H9 (cell line): Measurements from ENCODE around the gene NKX6-2. TPM values are rescaled to one million over a fixed set of nuclear protein-coding genes. Genes with fewer than 3 reads are reported as not detected.

Source experiments
- DNase-seq: peaks from one replicate; pipeline ENCODE4 v3.0.0-alpha.2; 2017
- H2AFZ ChIP-seq: one replicate; pipeline ENCODE4 v1.6.1; 2013; ENCODE audit warnings: mild to moderate bottlenecking, low read length, control low read depth, moderate library complexity
- H2AK5ac ChIP-seq: 2 replicates; pipeline ENCODE4 v1.6.1; 2013; ENCODE audit warnings: low read length, control low read depth, mixed read lengths; ENCODE audit not compliant: insufficient read length
- H2BK120ac ChIP-seq: one replicate; pipeline ENCODE4 v1.6.1; 2013; ENCODE audit warnings: low read depth, mild to moderate bottlenecking, low read length, control low read depth, inconsistent platforms; ENCODE audit not compliant: poor library complexity, severe bottlenecking
- H2BK12ac ChIP-seq: 2 replicates; pipeline ENCODE4 v1.6.1; 2013; ENCODE audit warnings: low read length, control low read depth, mixed read lengths, low read depth; ENCODE audit not compliant: insufficient read length
- H2BK15ac ChIP-seq: 2 replicates; pipeline ENCODE4 v1.6.1; 2013; ENCODE audit warnings: low read depth, low read length, control low read depth
- H2BK20ac ChIP-seq: one replicate; pipeline ENCODE4 v1.6.1; 2013; ENCODE audit warnings: low read depth, mild to moderate bottlenecking, low read length, control low read depth, inconsistent platforms; ENCODE audit not compliant: poor library complexity, severe bottlenecking
- H2BK5ac ChIP-seq: 2 replicates; pipeline ENCODE4 v1.6.1; 2013; ENCODE audit warnings: low read length, control low read depth, mixed read lengths; ENCODE audit not compliant: insufficient read length
- H3K14ac ChIP-seq: 2 replicates; pipeline ENCODE4 v1.6.1; 2013; ENCODE audit warnings: low read length, control low read depth; ENCODE audit not compliant: insufficient read depth
- H3K18ac ChIP-seq: 2 replicates; pipeline ENCODE4 v1.6.1; 2013; ENCODE audit warnings: low read depth, mild to moderate bottlenecking, mixed read lengths, low read length, control low read depth; ENCODE audit not compliant: insufficient read length
- H3K23ac ChIP-seq: 2 replicates; pipeline ENCODE4 v1.6.1; 2013; ENCODE audit warnings: low read length, control low read depth, mixed read lengths, low read depth; ENCODE audit not compliant: insufficient read length
- H3K23me2 ChIP-seq: 2 replicates; pipeline ENCODE4 v1.6.1; 2013; ENCODE audit warnings: low read depth, mild to moderate bottlenecking, mixed read lengths, low read length, control low read depth; ENCODE audit not compliant: insufficient read length, poor library complexity, severe bottlenecking
- H3K27ac ChIP-seq: 2 replicates; pipeline ENCODE4 v1.5.1; 2013; ENCODE audit warnings: low read length, control low read depth, mixed read lengths, low read depth; ENCODE audit not compliant: insufficient read length
- H3K27me3 ChIP-seq: 2 replicates; pipeline ENCODE4 v1.6.1; 2013; ENCODE audit warnings: low read length, control low read depth, inconsistent platforms; ENCODE audit not compliant: insufficient read depth
- H3K4ac ChIP-seq: 2 replicates; pipeline ENCODE4 v1.6.1; 2013; ENCODE audit warnings: low read depth, mild to moderate bottlenecking, control low read depth, inconsistent platforms, low read length, moderate library complexity
- H3K4me1 ChIP-seq: 2 replicates; pipeline ENCODE4 v1.6.1; 2013; ENCODE audit warnings: low read length, control low read depth, inconsistent platforms; ENCODE audit not compliant: insufficient read depth
- H3K4me2 ChIP-seq: 2 replicates; pipeline ENCODE4 v1.6.1; 2013; ENCODE audit warnings: low read length, control low read depth, mixed read lengths; ENCODE audit not compliant: insufficient read length, insufficient read depth
- H3K56ac ChIP-seq: 2 replicates; pipeline ENCODE4 v1.6.1; 2013; ENCODE audit warnings: low read depth, mild to moderate bottlenecking, mixed read lengths, low read length, control low read depth; ENCODE audit not compliant: insufficient read length
- H3K79me1 ChIP-seq: 2 replicates; pipeline ENCODE4 v1.6.1; 2013; ENCODE audit warnings: low read depth, mild to moderate bottlenecking, moderate library complexity, low read length, control low read depth, inconsistent platforms; ENCODE audit not compliant: insufficient read depth, poor library complexity, severe bottlenecking
- H3K79me2 ChIP-seq: 2 replicates; pipeline ENCODE4 v1.6.1; 2013; ENCODE audit warnings: low read length, control low read depth, inconsistent platforms; ENCODE audit not compliant: insufficient read depth
- H3K9ac ChIP-seq: 2 replicates; pipeline ENCODE4 v1.6.1; 2013; ENCODE audit warnings: low read length, control low read depth, mixed read lengths; ENCODE audit not compliant: insufficient read length; ENCODE audit errors: extremely low read depth
- H3K9me3 ChIP-seq: one replicate; pipeline ENCODE4 v1.6.1; 2013; ENCODE audit warnings: low read depth, low read length, inconsistent platforms; ENCODE audit not compliant: control insufficient read depth
- H3T11ph ChIP-seq: one replicate; pipeline ENCODE4 v1.6.1; 2013; ENCODE audit warnings: mild to moderate bottlenecking, low read length, control low read depth, inconsistent platforms
- H4K20me1 ChIP-seq: one replicate; pipeline ENCODE4 v1.6.1; 2013; ENCODE audit not compliant: control insufficient read depth, insufficient read length, insufficient read depth
- H4K5ac ChIP-seq: 2 replicates; pipeline ENCODE4 v1.6.1; 2013; ENCODE audit warnings: low read depth, mild to moderate bottlenecking, mixed read lengths, low read length, control low read depth; ENCODE audit not compliant: insufficient read length
- H4K8ac ChIP-seq: replicated peaks from 2 replicates; pipeline ENCODE4 v1.6.1; 2013; ENCODE audit warnings: low read length, control low read depth, mixed read lengths, low read depth; ENCODE audit not compliant: insufficient read length
- H4K91ac ChIP-seq: 2 replicates; pipeline ENCODE4 v1.6.1; 2013; ENCODE audit warnings: low read depth, mild to moderate bottlenecking, moderate library complexity, mixed read lengths, low read length, control low read depth; ENCODE audit not compliant: insufficient read length
- H3K27ac Mint-ChIP-seq, 3 experiments: 2 replicates in 2 of 3; 3 replicates in 1 of 3; pipeline ENCODE4 v1.8.0; 2020 to 2021; ENCODE audit warnings: mixed read lengths in 3 of 3, mild to moderate bottlenecking in 1 of 3, moderate library complexity in 1 of 3
- H3K27me3 Mint-ChIP-seq: 2 replicates; pipeline ENCODE4 v1.8.0; 2021; ENCODE audit warnings: low read depth, mild to moderate bottlenecking, moderate library complexity, mixed read lengths
- H3K36me3 Mint-ChIP-seq, 3 experiments: 2 replicates in 2 of 3; 3 replicates in 1 of 3; pipeline ENCODE4 v1.8.0; 2020 to 2021; ENCODE audit warnings: low read depth in 3 of 3, mixed read lengths in 3 of 3; ENCODE audit not compliant: insufficient read depth in 1 of 3
- H3K4me1 Mint-ChIP-seq, 2 experiments: 2 replicates each; pipeline ENCODE4 v1.8.0; 2020; ENCODE audit warnings: mixed read lengths in 2 of 2
- H3K4me3 Mint-ChIP-seq, 2 experiments: 2 replicates in 1 of 2; 3 replicates in 1 of 2; pipeline ENCODE4 v1.8.0; 2020 to 2021; ENCODE audit warnings: mild to moderate bottlenecking in 2 of 2, mixed read lengths in 2 of 2, moderate library complexity in 1 of 2
- H3K9me3 Mint-ChIP-seq, 2 experiments: 2 replicates in 1 of 2; 3 replicates in 1 of 2; pipeline ENCODE4 v1.8.0; 2020; ENCODE audit warnings: mild to moderate bottlenecking in 2 of 2, mixed read lengths in 2 of 2, moderate library complexity in 1 of 2
- WGBS: extraction: QIAGEN DNeasy Blood & Tissue Kit; methylation state at CpG from one replicate; pipeline ENCODE4 v1.1.7; 2013; ENCODE audit warnings: missing lambda C conversion rate, low lambda C conversion rate, mixed read lengths; ENCODE audit not compliant: insufficient read length; ENCODE audit errors: extremely low coverage; 5-methylcytosine and 5-hydroxymethylcytosine counted together
- total RNA-seq: library from RNA; stranded (reverse); gene quantifications from 2 replicates; pipeline ENCODE4 v1.2.1, GENCODE V29; 2021
- TF ChIP-seq, protein P1 (sequence below): fragments of 200-600 bp; sonication (generic); conservative IDR thresholded peaks from 3 replicates; pipeline ENCODE4 v1.8.0; 2021; ENCODE audit warnings: antibody characterized with exemption, mild to moderate bottlenecking

Gene NKX6-2
- total RNA-seq, 1 experiment from 2014 or later = 0.13 TPM

DNA sequence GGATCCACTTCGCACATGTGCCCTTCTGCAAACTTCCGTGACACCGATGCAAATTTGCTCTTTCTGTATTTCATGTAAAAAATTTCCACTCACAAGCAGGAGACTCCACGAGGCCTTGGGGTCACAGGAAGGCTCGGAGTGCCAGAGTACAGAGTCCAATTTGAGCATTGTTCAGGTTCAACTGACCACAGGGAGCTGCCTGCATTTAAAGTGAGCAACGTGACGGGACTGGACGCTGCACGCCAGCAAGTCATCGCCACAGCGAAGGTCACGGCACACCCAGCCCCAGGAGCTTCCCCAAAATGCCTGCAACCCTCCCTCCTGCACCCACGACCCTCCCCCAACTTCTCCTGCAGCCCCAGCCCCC lies 41.5 kb upstream of the NKX6-2 start:
- no peaks in the 10 kb centered on the region for H3K4me1 ChIP-seq
- no peak overlapping the region for H3K23ac ChIP-seq
- H3K4me1 Mint-ChIP-seq = no peaks in the 10 kb centered on the region
- no peak overlapping the region for H3K18ac ChIP-seq
- H2BK120ac ChIP-seq = no peak overlapping the region
- H3K14ac ChIP-seq = no peak overlapping the region; the same call in 1 of the 2 replicates
- H2BK20ac ChIP-seq = no peak overlapping the region
- H3K27ac Mint-ChIP-seq = no peak overlapping the region
- H3K4ac ChIP-seq = no peak overlapping the region
- H4K5ac ChIP-seq = no peak overlapping the region
- peaks cover 2% of the 10 kb centered on the region for H3K23me2 ChIP-seq
- H3K9me3 Mint-ChIP-seq = peaks cover 16 to 31% of the 10 kb centered on the region in 2 experiments
- H3K27me3 Mint-ChIP-seq = peaks cover 16% of the 10 kb centered on the region
- H3K4me3 Mint-ChIP-seq = no peak overlapping the region
- H3K27ac ChIP-seq = no peak overlapping the region
- no peaks in the 10 kb centered on the region for H4K20me1 ChIP-seq
- no peaks in the 10 kb centered on the region for H3K79me2 ChIP-seq
- TF ChIP-seq, protein P1, sequence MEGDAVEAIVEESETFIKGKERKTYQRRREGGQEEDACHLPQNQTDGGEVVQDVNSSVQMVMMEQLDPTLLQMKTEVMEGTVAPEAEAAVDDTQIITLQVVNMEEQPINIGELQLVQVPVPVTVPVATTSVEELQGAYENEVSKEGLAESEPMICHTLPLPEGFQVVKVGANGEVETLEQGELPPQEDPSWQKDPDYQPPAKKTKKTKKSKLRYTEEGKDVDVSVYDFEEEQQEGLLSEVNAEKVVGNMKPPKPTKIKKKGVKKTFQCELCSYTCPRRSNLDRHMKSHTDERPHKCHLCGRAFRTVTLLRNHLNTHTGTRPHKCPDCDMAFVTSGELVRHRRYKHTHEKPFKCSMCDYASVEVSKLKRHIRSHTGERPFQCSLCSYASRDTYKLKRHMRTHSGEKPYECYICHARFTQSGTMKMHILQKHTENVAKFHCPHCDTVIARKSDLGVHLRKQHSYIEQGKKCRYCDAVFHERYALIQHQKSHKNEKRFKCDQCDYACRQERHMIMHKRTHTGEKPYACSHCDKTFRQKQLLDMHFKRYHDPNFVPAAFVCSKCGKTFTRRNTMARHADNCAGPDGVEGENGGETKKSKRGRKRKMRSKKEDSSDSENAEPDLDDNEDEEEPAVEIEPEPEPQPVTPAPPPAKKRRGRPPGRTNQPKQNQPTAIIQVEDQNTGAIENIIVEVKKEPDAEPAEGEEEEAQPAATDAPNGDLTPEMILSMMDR = no peak
- no peak overlapping the region for H2BK5ac ChIP-seq
- peaks cover 0 to 6% (median 3%) of the 10 kb centered on the region in 3 experiments; a peak in 6 of 7 replicates for H3K36me3 Mint-ChIP-seq
- WGBS = no CpG with 5 or more reads among the region's 13 CpGs
- DNase-seq = no peak
- H3K27me3 ChIP-seq = no peaks in the 10 kb centered on the region
- H2BK15ac ChIP-seq = no peak overlapping the region
- H4K8ac ChIP-seq = no peak overlapping the region
- no peak overlapping the region for H4K91ac ChIP-seq
- no peak overlapping the region for H3T11ph ChIP-seq
- H3K9me3 ChIP-seq = peaks cover 8% of the 10 kb centered on the region
- no peaks in the 10 kb centered on the region for H3K79me1 ChIP-seq
- H3K9ac ChIP-seq = no peak overlapping the region
- H3K56ac ChIP-seq = no peak overlapping the region
- no peak overlapping the region for H2AFZ ChIP-seq
- no peak overlapping the region for H3K4me2 ChIP-seq
- no peak overlapping the region for H2BK12ac ChIP-seq
- no peak overlapping the region for H2AK5ac ChIP-seq
